Measurements from ENCODE around the gene TMEM200A. TPM values are rescaled to one million over a fixed set of nuclear protein-coding genes. Genes with fewer than 3 reads are reported as not detected.

Gene TMEM200A
- total and polyA plus RNA-seq, 8 donors = 0.23 to 8.8 (median 1.3) TPM; not detected in 2

GRCh38 chr6:130390890-130391289 lies 25.1 kb downstream of the TMEM200A start:
- intact Hi-C loops (cut with DNase I; ENCODE audit: low total_unique reads) = no loop called here
- H3K9me3 ChIP-seq = no peaks in the 10 kb centered on the region
- TF ChIP-seq, protein P1, sequence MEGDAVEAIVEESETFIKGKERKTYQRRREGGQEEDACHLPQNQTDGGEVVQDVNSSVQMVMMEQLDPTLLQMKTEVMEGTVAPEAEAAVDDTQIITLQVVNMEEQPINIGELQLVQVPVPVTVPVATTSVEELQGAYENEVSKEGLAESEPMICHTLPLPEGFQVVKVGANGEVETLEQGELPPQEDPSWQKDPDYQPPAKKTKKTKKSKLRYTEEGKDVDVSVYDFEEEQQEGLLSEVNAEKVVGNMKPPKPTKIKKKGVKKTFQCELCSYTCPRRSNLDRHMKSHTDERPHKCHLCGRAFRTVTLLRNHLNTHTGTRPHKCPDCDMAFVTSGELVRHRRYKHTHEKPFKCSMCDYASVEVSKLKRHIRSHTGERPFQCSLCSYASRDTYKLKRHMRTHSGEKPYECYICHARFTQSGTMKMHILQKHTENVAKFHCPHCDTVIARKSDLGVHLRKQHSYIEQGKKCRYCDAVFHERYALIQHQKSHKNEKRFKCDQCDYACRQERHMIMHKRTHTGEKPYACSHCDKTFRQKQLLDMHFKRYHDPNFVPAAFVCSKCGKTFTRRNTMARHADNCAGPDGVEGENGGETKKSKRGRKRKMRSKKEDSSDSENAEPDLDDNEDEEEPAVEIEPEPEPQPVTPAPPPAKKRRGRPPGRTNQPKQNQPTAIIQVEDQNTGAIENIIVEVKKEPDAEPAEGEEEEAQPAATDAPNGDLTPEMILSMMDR (IDR thresholded peaks at IDR 0.05) = no peak
- TF ChIP-seq POLR2A (IDR thresholded peaks at IDR 0.05) = no peak
- TF ChIP-seq EP300 (IDR thresholded peaks at IDR 0.05) = no peak
- no peak for TF ChIP-seq POLR2AphosphoS5 (IDR thresholded peaks at IDR 0.05)
- no peaks in the 10 kb centered on the region for H3K36me3 ChIP-seq
- H3K27ac ChIP-seq = no peak overlapping the region
- 78 to 91% (median 86%) methylated on average over 3 of the region's 3 CpGs for WGBS, 5 donors
- no peaks in the 10 kb centered on the region for H3K4me1 ChIP-seq
- no peak overlapping the region for H3K4me3 ChIP-seq
- no peak for DNase-seq
- no peaks in the 10 kb centered on the region for H3K27me3 ChIP-seq

DNA sequence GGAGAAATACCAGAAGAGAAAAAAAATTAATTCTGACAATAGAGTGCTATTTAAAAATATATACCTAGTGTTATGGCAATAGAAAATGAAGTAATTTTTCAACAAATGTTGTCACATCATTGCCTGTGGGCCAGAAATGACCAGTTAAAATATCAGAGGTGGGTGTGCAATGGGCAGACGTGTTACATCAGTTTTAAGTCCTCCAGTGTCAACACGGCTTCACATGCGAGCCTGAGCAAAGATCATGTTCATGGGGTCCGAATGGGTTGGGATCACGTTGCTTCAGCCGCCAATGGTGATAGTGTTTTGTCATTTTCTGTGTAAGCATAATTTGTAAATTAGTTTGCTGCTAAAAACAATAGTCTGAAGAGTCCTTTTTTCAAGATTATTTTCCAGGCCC lies 27.5 kb downstream of the TMEM200A start:
- TF ChIP-seq POLR2A (IDR thresholded peaks at IDR 0.05) = no peak
- TF ChIP-seq EP300 (IDR thresholded peaks at IDR 0.05) = no peak
- TF ChIP-seq, protein P1 (IDR thresholded peaks at IDR 0.05) = no peak
- no peak for TF ChIP-seq POLR2AphosphoS5 (IDR thresholded peaks at IDR 0.05)
- 89 to 94% (median 93%) methylated on average over 6 of the region's 6 CpGs for WGBS, 5 donors
- no peak for DNase-seq
- intact Hi-C loops (cut with DNase I; ENCODE audit: low total_unique reads) = no loop called here
- H3K4me3 ChIP-seq = no peak overlapping the region
- no peaks in the 10 kb centered on the region for H3K36me3 ChIP-seq
- H3K27ac ChIP-seq = no peak overlapping the region
- no peaks in the 10 kb centered on the region for H3K9me3 ChIP-seq
- no peaks in the 10 kb centered on the region for H3K27me3 ChIP-seq
- H3K4me1 ChIP-seq = no peaks in the 10 kb centered on the region

- WGBS, 5 donors = 69 to 90% (median 80%) methylated on average over 5 of the region's 5 CpGs
Measured at GRCh38 chr6:130394246-130394645, 28.4 kb downstream of the TMEM200A start.

GRCh38 chr6:130395164-130395563 lies 29.3 kb downstream of the TMEM200A start:
- no peaks in the 10 kb centered on the region for H3K4me1 ChIP-seq
- DNase-seq = no peak
- no peaks in the 10 kb centered on the region for H3K36me3 ChIP-seq
- H3K9me3 ChIP-seq = no peaks in the 10 kb centered on the region
- H3K4me3 ChIP-seq = no peak overlapping the region
- H3K27ac ChIP-seq = no peak overlapping the region
- TF ChIP-seq, protein P1 (IDR thresholded peaks at IDR 0.05) = no peak
- no peak for TF ChIP-seq POLR2AphosphoS5 (IDR thresholded peaks at IDR 0.05)
- TF ChIP-seq POLR2A (IDR thresholded peaks at IDR 0.05) = no peak
- TF ChIP-seq EP300 (IDR thresholded peaks at IDR 0.05) = no peak
- intact Hi-C loops (cut with DNase I; ENCODE audit: low total_unique reads) = no loop called here
- no peaks in the 10 kb centered on the region for H3K27me3 ChIP-seq
- 91 to 96% (median 94%) methylated on average over 5 of the region's 5 CpGs for WGBS, 5 donors

More at GRCh38 chr6:130394246-130394645, 28.4 kb downstream of the TMEM200A start:
- intact Hi-C loops (cut with DNase I; ENCODE audit: low total_unique reads) = no loop called here
- Histone ChIP-seq H3K27ac (no peak overlapping the region), H3K4me1 (no peaks in the 10 kb centered on the region), H3K36me3 (no peaks in the 10 kb centered on the region), H3K4me3 (no peak overlapping the region), H3K9me3 (no peaks in the 10 kb centered on the region), H3K27me3 (no peaks in the 10 kb centered on the region)
- no peak for TF ChIP-seq POLR2A (IDR thresholded peaks at IDR 0.05)
- TF ChIP-seq, protein P1 (IDR thresholded peaks at IDR 0.05) = no peak
- no peak for TF ChIP-seq EP300 (IDR thresholded peaks at IDR 0.05)
- no peak for TF ChIP-seq POLR2AphosphoS5 (IDR thresholded peaks at IDR 0.05)
- no peak for DNase-seq

Data from stomach (tissue), 9 donors.